GM12878 (cell line): ENCODE data around the gene GSTP1.

ENCODE experiments used
- EZH2 ChIP-seq: IDR thresholded peaks from 2 replicates; pipeline ENCODE4 v1.6.1; 2012; ENCODE audit warnings: low read depth, mild to moderate bottlenecking, control low read depth, inconsistent platforms, low read length, borderline replicate concordance; ENCODE audit not compliant: control insufficient read depth
- GATAD2B ChIP-seq: fragments of 450-650 bp; conservative IDR thresholded peaks from 2 replicates; pipeline ENCODE4 v1.6.1; 2017; ENCODE audit warnings: low read depth, mild to moderate bottlenecking, moderate library complexity
- RAD21 ChIP-seq: IDR thresholded peaks from 2 replicates; pipeline ENCODE4 v1.6.1; 2011; ENCODE audit warnings: mild to moderate bottlenecking, low read depth, low read length, moderate library complexity; ENCODE audit not compliant: insufficient read depth
- TAF1 ChIP-seq: IDR thresholded peaks from 2 replicates; pipeline ENCODE4 v1.6.1; 2011; ENCODE audit warnings: mild to moderate bottlenecking, low read depth, low read length, borderline replicate concordance
- TF ChIP-seq, protein P1 (sequence below), 3 experiments: IDR thresholded peaks in 2 of 3; conservative IDR thresholded peaks in 1 of 3; 2 replicates each; pipeline ENCODE4 v1.5.1; 2011; ENCODE audit warnings: low read depth in 3 of 3, low read length in 3 of 3, mild to moderate bottlenecking in 3 of 3, control low read depth in 2 of 3, moderate library complexity in 2 of 3, inconsistent platforms in 1 of 3, mixed read lengths in 1 of 3; ENCODE audit not compliant: control insufficient read depth in 2 of 3, insufficient read depth in 1 of 3; ENCODE audit errors: extremely low read depth in 1 of 3
- TF ChIP-seq, protein P2 (sequence below): fragments of 450-650 bp; IDR thresholded peaks from 2 replicates; pipeline ENCODE4 v1.6.1; 2017; ENCODE audit warnings: mild to moderate bottlenecking

DNA sequence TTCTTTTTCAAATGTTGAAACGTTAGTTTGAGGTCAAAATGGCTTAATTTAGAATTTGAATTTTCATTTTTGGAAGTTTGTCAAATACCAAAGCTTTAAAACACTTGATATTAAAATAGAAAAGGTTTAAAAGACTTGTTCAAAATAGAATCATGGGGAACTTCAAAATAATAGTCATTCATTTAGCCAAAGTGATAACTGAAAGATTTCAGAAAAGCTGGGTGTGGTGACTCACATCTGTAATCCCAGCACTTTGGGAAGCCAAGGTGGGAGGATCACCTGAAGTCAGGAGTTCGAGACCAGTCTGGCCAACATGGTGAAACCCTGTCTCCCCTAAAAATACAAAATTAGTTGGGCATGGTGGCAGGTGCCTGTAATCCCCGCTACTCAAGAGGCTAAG lies 10.9 kb downstream of the GSTP1 start:
- TF ChIP-seq GATAD2B (no peak), EZH2 (no peak), RAD21 (no peak), TAF1 (no peak)
- TF ChIP-seq, protein P1, sequence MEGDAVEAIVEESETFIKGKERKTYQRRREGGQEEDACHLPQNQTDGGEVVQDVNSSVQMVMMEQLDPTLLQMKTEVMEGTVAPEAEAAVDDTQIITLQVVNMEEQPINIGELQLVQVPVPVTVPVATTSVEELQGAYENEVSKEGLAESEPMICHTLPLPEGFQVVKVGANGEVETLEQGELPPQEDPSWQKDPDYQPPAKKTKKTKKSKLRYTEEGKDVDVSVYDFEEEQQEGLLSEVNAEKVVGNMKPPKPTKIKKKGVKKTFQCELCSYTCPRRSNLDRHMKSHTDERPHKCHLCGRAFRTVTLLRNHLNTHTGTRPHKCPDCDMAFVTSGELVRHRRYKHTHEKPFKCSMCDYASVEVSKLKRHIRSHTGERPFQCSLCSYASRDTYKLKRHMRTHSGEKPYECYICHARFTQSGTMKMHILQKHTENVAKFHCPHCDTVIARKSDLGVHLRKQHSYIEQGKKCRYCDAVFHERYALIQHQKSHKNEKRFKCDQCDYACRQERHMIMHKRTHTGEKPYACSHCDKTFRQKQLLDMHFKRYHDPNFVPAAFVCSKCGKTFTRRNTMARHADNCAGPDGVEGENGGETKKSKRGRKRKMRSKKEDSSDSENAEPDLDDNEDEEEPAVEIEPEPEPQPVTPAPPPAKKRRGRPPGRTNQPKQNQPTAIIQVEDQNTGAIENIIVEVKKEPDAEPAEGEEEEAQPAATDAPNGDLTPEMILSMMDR (IDR thresholded peaks at IDR 0.05 in 2 of 3, conservative IDR thresholded peaks at IDR 0.05 in 1 of 3; ENCODE audit: control insufficient read depth in 2 of 3, extremely low read depth in 1 of 3, insufficient read depth in 1 of 3, low read depth in 3 of 3, low read length in 3 of 3): no peak
- TF ChIP-seq, protein P2, sequence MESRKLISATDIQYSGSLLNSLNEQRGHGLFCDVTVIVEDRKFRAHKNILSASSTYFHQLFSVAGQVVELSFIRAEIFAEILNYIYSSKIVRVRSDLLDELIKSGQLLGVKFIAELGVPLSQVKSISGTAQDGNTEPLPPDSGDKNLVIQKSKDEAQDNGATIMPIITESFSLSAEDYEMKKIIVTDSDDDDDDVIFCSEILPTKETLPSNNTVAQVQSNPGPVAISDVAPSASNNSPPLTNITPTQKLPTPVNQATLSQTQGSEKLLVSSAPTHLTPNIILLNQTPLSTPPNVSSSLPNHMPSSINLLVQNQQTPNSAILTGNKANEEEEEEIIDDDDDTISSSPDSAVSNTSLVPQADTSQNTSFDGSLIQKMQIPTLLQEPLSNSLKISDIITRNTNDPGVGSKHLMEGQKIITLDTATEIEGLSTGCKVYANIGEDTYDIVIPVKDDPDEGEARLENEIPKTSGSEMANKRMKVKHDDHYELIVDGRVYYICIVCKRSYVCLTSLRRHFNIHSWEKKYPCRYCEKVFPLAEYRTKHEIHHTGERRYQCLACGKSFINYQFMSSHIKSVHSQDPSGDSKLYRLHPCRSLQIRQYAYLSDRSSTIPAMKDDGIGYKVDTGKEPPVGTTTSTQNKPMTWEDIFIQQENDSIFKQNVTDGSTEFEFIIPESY: no peak
